Tibial artery (tissue), 4 donors: Measurements from ENCODE around the gene NEDD8.
A peak's percentile ranks its signal among the peaks of the same experiment; 100 is the strongest.

Experiments
- DNase-seq, 2 donors: peaks; one replicate each; pipeline ENCODE4 v3.0.0-alpha.2; 2019
- H3K27ac ChIP-seq, 2 donors: fragments of 200-600 bp; sonication (generic) in 1 of 2; 1 replicate in 1 of 2; 2 replicates in 1 of 2; pipeline ENCODE4 v1.5.1; 2018 to 2019; ENCODE audit warnings: mild to moderate bottlenecking in 1 of 2
- H3K27me3 ChIP-seq, 2 donors: fragments of 200-600 bp; sonication (generic) in 1 of 2; one replicate each; pipeline versions ENCODE4 v1.5.1 to v1.6.0; 2016 to 2019
- H3K36me3 ChIP-seq, 3 donors: fragments of 200-600 bp; sonication (generic) in 2 of 3; one replicate each; pipeline ENCODE4 v1.5.1; 2016 to 2019; ENCODE audit warnings: mild to moderate bottlenecking in 2 of 3
- H3K4me1 ChIP-seq, 4 donors: fragments of 200-600 bp; sonication (generic) in 2 of 4; 1 replicate in 3 of 4; 2 replicates in 1 of 4; pipeline ENCODE4 v1.5.1; 2016 to 2019
- H3K4me3 ChIP-seq, 2 donors: fragments of 200-600 bp; sonication (generic) in 1 of 2; 1 replicate in 1 of 2; 2 replicates in 1 of 2; pipeline ENCODE4 v1.5.1; 2018 to 2019; ENCODE audit warnings: mild to moderate bottlenecking in 2 of 2
- H3K9me3 ChIP-seq, 3 donors: fragments of 200-600 bp; sonication (generic) in 1 of 3; one replicate each; pipeline ENCODE4 v1.5.1; 2016 to 2019
- intact Hi-C: fragments of 100-400 bp; cut with DNase I; formaldehyde crosslinking; loops from one replicate; pipeline ENCODE4 v1.15.0; 2023; ENCODE audit warnings: low total_unique reads
- TF ChIP-seq, protein P1 (sequence below), 2 experiments: fragments of 200-600 bp in 1 of 2; fragments of 450-650 bp in 1 of 2; IDR thresholded peaks; one replicate each; pipeline ENCODE4 v1.5.1; 2017 to 2019; ENCODE audit warnings: antibody characterized with exemption in 2 of 2, mild to moderate bottlenecking in 1 of 2, moderate library complexity in 1 of 2

Gene NEDD8

DNA sequence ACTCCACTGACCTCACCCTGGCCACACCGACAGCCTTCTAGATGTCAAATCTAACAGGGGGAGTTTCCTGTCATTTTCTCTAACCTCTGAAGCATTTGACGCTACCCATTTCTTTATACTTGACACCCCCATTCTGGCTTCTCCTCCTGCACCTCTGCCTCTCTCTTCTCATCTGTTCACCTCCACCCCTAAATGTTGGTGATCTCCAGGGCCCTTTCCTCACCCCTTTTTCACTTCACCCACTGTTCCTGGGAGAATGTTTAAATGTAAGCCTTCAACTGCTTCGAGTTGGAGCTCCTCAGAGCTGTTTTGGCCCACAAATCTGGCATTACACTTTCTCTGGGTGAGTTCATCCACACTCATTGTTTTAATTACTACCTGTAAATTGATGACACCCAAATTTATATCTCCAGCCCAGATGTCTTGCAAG is 39.7 kb upstream of the NEDD8 start:
- intact Hi-C loops, result no loop called here
- Histone ChIP-seq H3K27ac (peak overlapping the region; percentile 98), H3K4me3 (peak overlapping the region; percentile 91 to 93), H3K27me3 (no peaks in the 10 kb centered on the region), H3K4me1 (peaks cover 0 to 12% (median 8%) of the 10 kb centered on the region in 4 donors), H3K36me3 (peaks cover 5 to 33% (median 18%) of the 10 kb centered on the region in 3 donors), H3K9me3 (no peaks in the 10 kb centered on the region)
- TF ChIP-seq, protein P1, sequence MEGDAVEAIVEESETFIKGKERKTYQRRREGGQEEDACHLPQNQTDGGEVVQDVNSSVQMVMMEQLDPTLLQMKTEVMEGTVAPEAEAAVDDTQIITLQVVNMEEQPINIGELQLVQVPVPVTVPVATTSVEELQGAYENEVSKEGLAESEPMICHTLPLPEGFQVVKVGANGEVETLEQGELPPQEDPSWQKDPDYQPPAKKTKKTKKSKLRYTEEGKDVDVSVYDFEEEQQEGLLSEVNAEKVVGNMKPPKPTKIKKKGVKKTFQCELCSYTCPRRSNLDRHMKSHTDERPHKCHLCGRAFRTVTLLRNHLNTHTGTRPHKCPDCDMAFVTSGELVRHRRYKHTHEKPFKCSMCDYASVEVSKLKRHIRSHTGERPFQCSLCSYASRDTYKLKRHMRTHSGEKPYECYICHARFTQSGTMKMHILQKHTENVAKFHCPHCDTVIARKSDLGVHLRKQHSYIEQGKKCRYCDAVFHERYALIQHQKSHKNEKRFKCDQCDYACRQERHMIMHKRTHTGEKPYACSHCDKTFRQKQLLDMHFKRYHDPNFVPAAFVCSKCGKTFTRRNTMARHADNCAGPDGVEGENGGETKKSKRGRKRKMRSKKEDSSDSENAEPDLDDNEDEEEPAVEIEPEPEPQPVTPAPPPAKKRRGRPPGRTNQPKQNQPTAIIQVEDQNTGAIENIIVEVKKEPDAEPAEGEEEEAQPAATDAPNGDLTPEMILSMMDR (IDR thresholded peaks at IDR 0.05), result no peak
- no peak for DNase-seq

- H3K36me3 ChIP-seq, result peaks cover 11 to 39% (median 23%) of the 10 kb centered on the region in 3 donors
- peak within 1 kb of the TSS; percentile 91 to 93 for H3K4me3 ChIP-seq
- peak; percentile 77 to 91 for DNase-seq
- H3K9me3 ChIP-seq, result no peaks in the 10 kb centered on the region
- H3K27ac ChIP-seq, result peak within 1 kb of the TSS; percentile 98
- H3K4me1 ChIP-seq, result peaks cover 0 to 12% (median 8%) of the 10 kb centered on the region in 4 donors
- intact Hi-C loops, result no loop called here
- TF ChIP-seq, protein P1 (IDR thresholded peaks at IDR 0.05), result peak; percentile 75 to 77
- no peaks in the 10 kb centered on the region for H3K27me3 ChIP-seq
These were observed 39.1 kb upstream of the NEDD8 start, which contains the start of gene RABGGTA for GRCh38 chr14:24271134-24271833. Gene RABGGTA, minus strand, starts transcription at chr14:24271597. Its CDS starts 482 bp downstream, at chr14:24271115.

DNA sequence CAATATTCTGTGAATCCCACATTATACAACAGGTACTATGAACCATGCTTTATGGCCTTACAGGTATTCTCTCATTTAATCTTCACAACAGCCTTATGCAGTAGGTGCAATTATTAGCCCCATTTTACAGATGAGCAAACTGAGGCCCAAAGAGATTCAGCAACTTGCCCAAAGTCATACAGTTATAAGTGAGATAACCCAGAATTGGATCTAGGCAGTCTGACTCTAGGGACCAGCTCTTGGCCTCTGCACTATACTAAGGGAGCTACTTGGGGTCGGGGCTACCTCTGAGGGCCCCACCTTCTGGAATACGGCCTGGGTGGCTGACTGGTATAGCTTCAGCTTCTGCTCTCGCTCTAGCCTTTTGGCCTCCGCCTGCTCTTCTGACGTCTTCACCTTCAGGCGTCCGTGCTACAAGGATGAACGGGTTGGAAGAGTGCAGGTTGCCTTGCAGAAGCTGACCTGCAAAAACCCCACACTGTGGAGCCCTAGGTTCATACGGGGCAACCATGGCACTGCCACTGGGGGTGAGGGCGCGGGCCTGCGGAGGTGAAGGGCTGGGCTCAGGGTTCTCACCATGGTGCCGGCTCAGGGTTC is 38.5 kb upstream of the NEDD8 start:
- TF ChIP-seq, protein P1 (IDR thresholded peaks at IDR 0.05), result no peak
- Histone ChIP-seq H3K27ac (peak overlapping the region; percentile 98), H3K9me3 (no peaks in the 10 kb centered on the region), H3K27me3 (no peaks in the 10 kb centered on the region), H3K4me3 (peak overlapping the region; percentile 91 to 93), H3K4me1 (peaks cover 0 to 12% (median 8%) of the 10 kb centered on the region in 4 donors), H3K36me3 (peaks cover 13 to 45% (median 29%) of the 10 kb centered on the region in 3 donors)
- intact Hi-C loops, result no loop called here
- DNase-seq, result no peak

GRCh38 chr14:24269910-24270536 is 37.9 kb upstream of the NEDD8 start:
- no peaks in the 10 kb centered on the region for H3K27me3 ChIP-seq
- no peak overlapping the region for H3K27ac ChIP-seq
- peak in 1 of 2 donors; percentile 54 for DNase-seq
- peaks cover 13 to 51% (median 35%) of the 10 kb centered on the region in 3 donors for H3K36me3 ChIP-seq
- intact Hi-C loops, result no loop called here
- peaks cover 0 to 12% (median 8%) of the 10 kb centered on the region in 4 donors for H3K4me1 ChIP-seq
- H3K4me3 ChIP-seq, result no peak overlapping the region
- H3K9me3 ChIP-seq, result no peaks in the 10 kb centered on the region
- TF ChIP-seq, protein P1 (IDR thresholded peaks at IDR 0.05), result no peak

DNA sequence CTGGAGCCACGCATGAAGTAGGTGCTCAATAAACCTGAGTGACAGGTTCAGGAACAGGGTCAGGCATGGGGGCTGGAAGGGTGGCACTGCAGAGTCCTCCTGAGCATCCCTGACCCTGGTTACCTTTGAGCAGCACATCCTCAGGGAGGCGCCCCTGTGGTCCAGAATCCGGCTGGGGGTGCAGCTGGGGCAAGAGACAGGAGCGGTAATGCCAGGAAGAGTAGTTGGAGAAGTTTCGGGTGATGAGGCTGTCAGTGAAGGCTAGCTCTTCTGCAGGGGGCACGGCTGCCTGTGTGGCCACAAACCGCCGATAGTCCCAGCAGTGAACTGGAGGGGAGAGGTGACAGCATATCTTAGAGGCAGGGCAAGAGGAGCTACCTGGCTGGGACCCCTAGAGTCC is 37.2 kb upstream of the NEDD8 start:
- no peak overlapping the region for H3K4me3 ChIP-seq
- TF ChIP-seq, protein P1 (IDR thresholded peaks at IDR 0.05), result no peak
- no peak for DNase-seq
- H3K9me3 ChIP-seq, result no peaks in the 10 kb centered on the region
- no peaks in the 10 kb centered on the region for H3K27me3 ChIP-seq
- peaks cover 0 to 12% (median 8%) of the 10 kb centered on the region in 4 donors for H3K4me1 ChIP-seq
- intact Hi-C loops, result no loop called here
- peaks cover 13 to 58% (median 35%) of the 10 kb centered on the region in 3 donors for H3K36me3 ChIP-seq
- no peak overlapping the region for H3K27ac ChIP-seq
